Upper lobe of left lung (tissue), 4 donors: ENCODE results near the gene MYO18A.

ENCODE experiments used
- CTCF ChIP-seq, 6 experiments: fragments of 450-650 bp in 4 of 6; fragments of 200-600 bp in 2 of 6; sonication (generic) in 2 of 6; IDR thresholded peaks; one replicate each; pipeline ENCODE4 v1.5.1; 2016 to 2019; ENCODE audit warnings: antibody characterized with exemption in 6 of 6
- POLR2A ChIP-seq, 4 donors: fragments of 450-650 bp; IDR thresholded peaks; one replicate each; pipeline ENCODE4 v1.5.1; 2016 to 2017; ENCODE audit warnings: antibody characterized with exemption in 4 of 4, mild to moderate bottlenecking in 2 of 4

GRCh38 chr17:29145289-29146073 is 34.7 kb downstream of the MYO18A start:
- TF ChIP-seq CTCF (IDR thresholded peaks at IDR 0.05) (peak; percentile 56 to 86 (median 81)), POLR2A (IDR thresholded peaks at IDR 0.05) (peak in 1 of 4 donors; percentile 22)
